GM18907 (cell line): ENCODE data around the gene NUB1.

Experiments used
- ATAC-seq: cut with Tn5 transposase; IDR thresholded peaks from one replicate; pipeline ENCODE4 v1.9.1; 2021; ENCODE audit warnings: mild to moderate bottlenecking, moderate library complexity; ENCODE audit not compliant: unreplicated experiment

The NUB1 gene

GRCh38 chr7:151388430-151388829 is 46.8 kb downstream of the NUB1 start:
- ATAC-seq: no peak

- no peak for ATAC-seq
Measured at GRCh38 chr7:151389096-151389767, 47.6 kb downstream of the NUB1 start.

- ATAC-seq: no peak
Measured at GRCh38 chr7:151389768-151390597, 48.4 kb downstream of the NUB1 start.

- ATAC-seq: no peak
Measured at GRCh38 chr7:151390598-151391357, 49.2 kb downstream of the NUB1 start.

- no peak for ATAC-seq
Measured at GRCh38 chr7:151391358-151391730, 49.7 kb downstream of the NUB1 start.

GRCh38 chr7:151392002-151392401 is 50.4 kb downstream of the NUB1 start:
- no peak for ATAC-seq

- ATAC-seq: no peak
Measured at GRCh38 chr7:151392426-151392825, 50.8 kb downstream of the NUB1 start.

- no peak for ATAC-seq
Measured at GRCh38 chr7:151393031-151393977, 51.7 kb downstream of the NUB1 start.

GRCh38 chr7:151394076-151395035 is 52.7 kb downstream of the NUB1 start:
- no peak for ATAC-seq

- ATAC-seq: no peak
Measured at GRCh38 chr7:151395036-151395367, 53.4 kb downstream of the NUB1 start.

GRCh38 chr7:151396328-151396970 is 54.8 kb downstream of the NUB1 start:
- no peak for ATAC-seq

GRCh38 chr7:151397026-151397425 is 55.4 kb downstream of the NUB1 start:
- ATAC-seq: no peak

- no peak for ATAC-seq
Measured at GRCh38 chr7:151398446-151399304, 57.1 kb downstream of the NUB1 start.

- no peak for ATAC-seq
Measured at GRCh38 chr7:151399305-151399601, 57.6 kb downstream of the NUB1 start.

GRCh38 chr7:151399906-151400305 is 58.3 kb downstream of the NUB1 start:
- no peak for ATAC-seq

GRCh38 chr7:151400626-151401315 is 59.2 kb downstream of the NUB1 start:
- peak; percentile 83 for ATAC-seq

- no peak for ATAC-seq
Measured at GRCh38 chr7:151402029-151402835, 60.6 kb downstream of the NUB1 start.
